HG03196 (cell line): ENCODE data around the gene SPATA3.
A peak's percentile ranks its signal among the peaks of the same experiment; 100 is the strongest.
"Not testable (repeated sequence)": the region's sequence is repeated elsewhere in the genome, so short reads cannot be mapped to it uniquely, and the experiment has no call there.

ENCODE experiments used
- ATAC-seq: cut with Tn5 transposase; IDR thresholded peaks from one replicate; pipeline ENCODE4 v1.9.1; 2021; ENCODE audit not compliant: unreplicated experiment

SPATA3 gene

GRCh38 chr2:230968314-230968713 is 27.6 kb upstream of the SPATA3 start:
- not testable (repeated sequence) for ATAC-seq

GRCh38 chr2:230968921-230969658 is 26.8 kb upstream of the SPATA3 start:
- ATAC-seq, result no peak

- no peak for ATAC-seq
These were observed 26.3 kb upstream of the SPATA3 start for GRCh38 chr2:230969659-230970015.

- ATAC-seq, result no peak
These were observed 23.9 kb upstream of the SPATA3 start for GRCh38 chr2:230972046-230972445.

GRCh38 chr2:230974096-230974913 is 21.6 kb upstream of the SPATA3 start:
- ATAC-seq, result peak; percentile 86

- no peak for ATAC-seq
These were observed 20.0 kb upstream of the SPATA3 start for GRCh38 chr2:230975927-230976326.

- ATAC-seq, result no peak
These were observed 19.2 kb upstream of the SPATA3 start for GRCh38 chr2:230976671-230977171.

GRCh38 chr2:230980468-230980867 is 15.5 kb upstream of the SPATA3 start:
- no peak for ATAC-seq

GRCh38 chr2:230981704-230982103 is 14.2 kb upstream of the SPATA3 start:
- no peak for ATAC-seq

GRCh38 chr2:230982126-230982525 is 13.8 kb upstream of the SPATA3 start:
- ATAC-seq, result no peak

GRCh38 chr2:230982528-230982927 is 13.4 kb upstream of the SPATA3 start:
- no peak for ATAC-seq

GRCh38 chr2:230983566-230983965 is 12.4 kb upstream of the SPATA3 start:
- ATAC-seq, result no peak

GRCh38 chr2:230984393-230985220 is 11.3 kb upstream of the SPATA3 start:
- ATAC-seq, result peak; percentile 72

GRCh38 chr2:230985519-230986231 is 10.2 kb upstream of the SPATA3 start:
- no peak for ATAC-seq

GRCh38 chr2:230986520-230987136 is 9.3 kb upstream of the SPATA3 start:
- ATAC-seq, result no peak

GRCh38 chr2:230987137-230988020 is 8.5 kb upstream of the SPATA3 start:
- peak; percentile 39 for ATAC-seq

GRCh38 chr2:230989731-230990130 is 6.2 kb upstream of the SPATA3 start:
- ATAC-seq, result no peak

- ATAC-seq, result no peak
These were observed 5.6 kb upstream of the SPATA3 start for GRCh38 chr2:230990131-230990898.

- ATAC-seq, result no peak
These were observed 5.1 kb upstream of the SPATA3 start for GRCh38 chr2:230990899-230991150.
